22Rv1 (cell line): Measurements from ENCODE around the gene SLC26A3.

Experiments used
- H3K27ac ChIP-seq: fragments of 450-650 bp; 2 replicates; pipeline ENCODE4 v1.5.1; 2017
- CTCF ChIP-seq: fragments of 450-650 bp; IDR thresholded peaks from 2 replicates; pipeline ENCODE4 v1.5.1; 2017; ENCODE audit warnings: mild to moderate bottlenecking
- ZFX ChIP-seq: fragments of 450-650 bp; IDR thresholded peaks from 2 replicates; pipeline ENCODE4 v1.6.1; 2017; ENCODE audit warnings: antibody characterized with exemption, borderline replicate concordance

The SLC26A3 gene

GRCh38 chr7:107842213-107842612 lies 39.2 kb upstream of the SLC26A3 start:
- no peak overlapping the region for H3K27ac ChIP-seq
- TF ChIP-seq ZFX, result no peak
- TF ChIP-seq CTCF, result no peak

- H3K27ac ChIP-seq, result no peak overlapping the region
- TF ChIP-seq CTCF (no peak), ZFX (no peak)
These were observed 36.0 kb upstream of the SLC26A3 start for GRCh38 chr7:107838816-107839565.

GRCh38 chr7:107838024-107838601 lies 35.1 kb upstream of the SLC26A3 start:
- TF ChIP-seq CTCF, result no peak
- no peak for TF ChIP-seq ZFX
- no peak overlapping the region for H3K27ac ChIP-seq

- TF ChIP-seq CTCF (no peak), ZFX (no peak)
- no peak overlapping the region for H3K27ac ChIP-seq
These were observed 34.1 kb upstream of the SLC26A3 start for GRCh38 chr7:107837145-107837512.

GRCh38 chr7:107836237-107837144 lies 33.5 kb upstream of the SLC26A3 start:
- no peak overlapping the region for H3K27ac ChIP-seq
- TF ChIP-seq ZFX, result no peak
- no peak for TF ChIP-seq CTCF

DNA sequence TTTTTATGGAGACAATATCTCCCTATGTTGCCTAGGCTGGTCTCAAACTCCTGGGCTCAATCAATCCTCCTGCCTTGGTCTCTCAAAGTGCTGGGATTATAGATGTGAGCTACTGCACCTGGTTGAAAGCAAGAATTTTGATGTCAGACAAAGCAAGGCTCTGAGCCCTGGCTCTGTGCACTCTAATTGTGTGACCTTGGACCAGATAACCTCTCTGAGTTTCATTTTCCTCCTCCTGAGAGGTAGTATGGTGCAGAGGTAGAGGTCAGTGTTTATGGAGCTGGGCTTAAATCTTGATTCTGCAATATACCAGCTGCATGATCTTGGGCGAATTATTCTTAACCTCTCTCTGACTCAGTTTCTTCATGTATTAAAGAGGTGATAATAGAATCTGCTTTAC lies 31.4 kb upstream of the SLC26A3 start:
- no peak for TF ChIP-seq CTCF
- no peak for TF ChIP-seq ZFX
- no peak overlapping the region for H3K27ac ChIP-seq
